IPS DF 19.7 (cell line): Measurements from ENCODE around the gene PARN.
A peak's percentile ranks its signal among the peaks of the same experiment; 100 is the strongest.
"Not testable (repeated sequence)": the region's sequence is repeated elsewhere in the genome, so short reads cannot be mapped to it uniquely, and the experiment has no call there.

Source experiments
- DNase-seq: peaks from one replicate; pipeline ENCODE4 v3.0.0-alpha.2; 2013; ENCODE audit warnings: low read depth, low spot score

Gene PARN

DNA sequence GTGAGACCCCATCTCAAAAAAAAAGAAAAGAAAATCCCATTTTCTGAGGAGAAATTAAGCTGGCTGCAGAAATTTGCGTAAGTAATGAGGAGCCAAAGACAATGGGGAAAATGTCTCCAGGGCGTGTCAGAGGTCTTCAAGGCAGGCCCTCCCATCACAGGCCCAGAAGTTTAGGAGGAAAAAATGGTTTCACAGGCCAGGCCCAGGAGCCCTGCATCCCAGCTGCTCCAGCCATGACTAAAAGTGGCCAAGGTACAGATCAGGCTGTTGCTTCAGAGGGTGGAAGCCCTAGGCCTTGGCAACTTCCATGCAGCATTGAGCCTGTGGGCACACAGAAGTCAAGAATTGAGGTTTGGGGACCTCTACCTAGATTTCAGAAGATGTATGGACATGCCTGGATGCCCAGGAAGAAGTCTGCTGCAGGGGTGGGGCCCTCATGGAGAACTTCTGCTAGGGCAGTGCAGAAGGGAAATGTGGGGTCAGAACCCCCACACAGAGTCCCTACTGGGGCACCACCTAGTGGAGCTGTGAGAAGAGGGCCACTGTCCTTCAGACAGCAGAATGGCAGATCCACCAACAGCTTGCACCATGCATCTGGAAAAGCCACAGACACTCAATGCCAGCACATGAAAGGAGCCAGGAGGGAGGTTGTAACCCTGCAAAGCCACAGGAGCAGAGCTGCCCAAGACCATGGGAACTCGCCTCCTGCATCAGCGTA lies 55.2 kb downstream of the PARN start:
- DNase-seq = not testable (repeated sequence)

- DNase-seq = no peak
Observed at GRCh38 chr16:14572535-14572934, 57.5 kb downstream of the PARN start.

DNA sequence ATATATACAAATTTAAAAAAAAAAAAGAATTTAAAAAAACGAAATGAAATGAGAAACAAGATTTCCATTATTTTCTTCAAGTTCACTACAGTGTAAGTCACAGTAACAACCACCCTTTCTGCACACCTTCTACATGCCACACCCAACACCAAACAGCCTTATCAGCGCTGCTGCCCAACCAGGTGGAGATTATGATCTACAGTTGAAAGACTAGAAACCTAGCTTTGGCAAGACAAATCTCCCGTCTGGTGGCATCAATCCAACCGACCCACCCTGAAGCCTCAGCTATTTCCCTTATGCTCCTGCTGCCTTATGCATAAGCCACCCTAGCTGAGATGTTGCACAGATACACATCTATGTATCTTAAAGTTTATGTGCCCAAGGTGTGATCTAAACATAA lies 60.8 kb downstream of the PARN start:
- DNase-seq = no peak

DNA sequence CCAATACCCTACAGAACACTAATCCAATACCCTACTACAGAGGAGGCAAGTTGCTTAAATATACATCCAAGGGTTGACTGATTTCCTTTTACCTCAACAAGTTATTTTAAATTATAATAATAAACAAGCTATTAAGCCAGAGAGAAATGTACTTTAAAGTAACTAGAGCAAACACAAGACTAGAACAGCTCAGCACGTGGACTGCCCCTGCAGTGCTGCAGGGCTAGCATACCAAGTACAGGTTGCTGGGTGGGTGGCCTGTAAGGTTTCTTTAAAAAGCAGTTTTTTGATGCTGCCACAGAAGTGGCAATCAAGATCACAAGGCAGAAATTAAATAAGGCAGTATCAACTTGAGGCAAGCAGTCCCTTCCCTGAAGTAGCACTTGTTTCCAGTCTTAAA lies 63.5 kb downstream of the PARN start:
- DNase-seq = no peak

GRCh38 chr16:14565688-14566025 lies 64.4 kb downstream of the PARN start:
- no peak for DNase-seq

DNA sequence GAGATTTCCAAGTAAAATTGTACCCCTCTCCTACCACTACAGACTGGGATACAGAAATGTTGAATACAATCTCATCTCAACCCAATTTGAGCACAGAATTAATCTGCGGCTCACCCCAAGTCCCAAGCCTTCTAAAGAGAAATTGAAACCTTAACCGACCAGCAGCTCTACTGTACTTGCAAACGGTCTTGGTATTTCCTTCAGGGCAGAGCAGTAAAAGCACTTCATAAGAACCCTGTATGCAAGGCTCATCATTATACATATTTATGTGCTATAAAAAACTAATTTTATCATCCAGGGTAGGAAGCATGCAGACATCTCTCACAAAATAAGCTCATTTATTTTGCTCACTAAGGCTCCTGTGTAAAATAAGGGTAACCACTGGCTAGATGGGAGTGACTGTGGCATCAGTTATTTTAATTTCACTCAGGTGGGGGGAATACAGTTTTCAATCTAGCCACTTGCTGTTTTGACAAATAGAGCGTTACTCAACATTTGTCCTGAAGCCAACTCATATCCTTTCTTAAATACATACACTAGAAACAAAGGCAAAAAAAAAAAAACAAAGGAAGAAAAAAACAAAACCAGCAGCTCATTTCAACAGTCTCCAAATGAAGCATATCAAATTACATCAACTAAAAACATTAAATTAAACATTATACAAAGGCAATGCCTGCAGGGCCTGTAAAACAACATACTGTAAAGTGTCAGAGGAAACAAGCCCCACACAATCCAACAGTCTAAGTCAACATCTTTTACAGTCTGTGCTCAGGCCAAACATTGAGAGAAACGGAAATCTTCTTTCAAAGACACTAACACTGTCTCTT lies 65.0 kb downstream of the PARN start:
- no peak for DNase-seq

GRCh38 chr16:14564323-14564722 lies 65.7 kb downstream of the PARN start:
- DNase-seq = no peak

GRCh38 chr16:14562691-14563491 lies 67.2 kb downstream of the PARN start:
- DNase-seq = no peak

DNA sequence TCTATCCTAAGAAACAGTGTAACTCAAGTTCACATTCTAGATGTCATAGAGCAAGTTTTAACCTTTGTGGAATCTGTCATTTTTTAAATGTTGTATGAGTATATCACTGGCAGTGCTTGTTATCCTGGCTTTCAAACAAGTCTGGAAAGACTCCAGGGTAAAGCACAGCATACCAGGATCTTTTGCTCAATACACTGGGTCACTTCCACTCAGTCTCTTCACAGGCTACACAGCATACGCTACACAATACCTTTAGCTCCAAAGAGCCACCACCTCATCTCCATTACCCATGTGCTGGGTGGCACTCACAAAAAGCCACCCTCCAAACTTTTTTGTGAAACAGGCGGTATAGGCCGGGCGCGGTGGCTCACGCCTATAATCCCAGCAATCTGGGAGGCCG lies 69.5 kb downstream of the PARN start:
- no peak for DNase-seq

GRCh38 chr16:14559809-14560241 lies 70.2 kb downstream of the PARN start:
- DNase-seq = no peak

DNA sequence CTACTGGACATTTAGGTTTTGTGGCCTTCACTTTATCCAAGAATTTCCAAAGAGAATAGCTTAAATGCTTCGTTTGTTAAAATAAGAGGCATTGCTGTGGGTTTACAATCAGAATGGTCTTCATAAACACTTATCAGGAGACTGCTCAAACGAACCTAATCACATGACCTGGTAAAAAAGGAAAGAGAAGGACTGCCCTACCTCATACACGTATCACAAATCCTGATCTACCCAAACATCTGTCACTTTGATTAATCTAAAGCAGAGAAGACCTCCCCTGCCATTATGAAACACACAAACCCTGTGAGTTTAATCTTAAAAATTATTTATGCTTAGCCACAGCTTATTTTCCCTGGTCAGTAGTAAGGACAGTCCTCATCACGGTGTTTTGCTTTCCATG lies 76.6 kb downstream of the PARN start:
- DNase-seq = no peak

DNA sequence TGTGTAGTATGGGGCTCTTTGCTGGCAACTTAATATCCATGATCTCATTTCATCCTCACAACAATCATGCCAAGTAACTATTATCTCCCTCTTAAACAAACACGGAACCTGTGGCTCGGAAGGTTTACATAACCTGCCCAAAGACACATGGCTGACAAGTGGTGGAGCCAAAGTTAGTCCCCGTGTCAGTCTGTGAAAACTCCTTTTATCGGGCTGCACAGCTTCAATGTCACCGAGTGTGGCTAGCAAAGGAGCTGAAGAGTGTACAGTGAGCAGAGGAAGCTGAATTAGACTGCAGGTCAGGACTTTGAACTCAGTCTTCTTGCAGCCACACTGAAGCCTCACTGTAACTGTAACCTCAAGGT lies 80.3 kb downstream of the PARN start:
- no peak for DNase-seq

DNA sequence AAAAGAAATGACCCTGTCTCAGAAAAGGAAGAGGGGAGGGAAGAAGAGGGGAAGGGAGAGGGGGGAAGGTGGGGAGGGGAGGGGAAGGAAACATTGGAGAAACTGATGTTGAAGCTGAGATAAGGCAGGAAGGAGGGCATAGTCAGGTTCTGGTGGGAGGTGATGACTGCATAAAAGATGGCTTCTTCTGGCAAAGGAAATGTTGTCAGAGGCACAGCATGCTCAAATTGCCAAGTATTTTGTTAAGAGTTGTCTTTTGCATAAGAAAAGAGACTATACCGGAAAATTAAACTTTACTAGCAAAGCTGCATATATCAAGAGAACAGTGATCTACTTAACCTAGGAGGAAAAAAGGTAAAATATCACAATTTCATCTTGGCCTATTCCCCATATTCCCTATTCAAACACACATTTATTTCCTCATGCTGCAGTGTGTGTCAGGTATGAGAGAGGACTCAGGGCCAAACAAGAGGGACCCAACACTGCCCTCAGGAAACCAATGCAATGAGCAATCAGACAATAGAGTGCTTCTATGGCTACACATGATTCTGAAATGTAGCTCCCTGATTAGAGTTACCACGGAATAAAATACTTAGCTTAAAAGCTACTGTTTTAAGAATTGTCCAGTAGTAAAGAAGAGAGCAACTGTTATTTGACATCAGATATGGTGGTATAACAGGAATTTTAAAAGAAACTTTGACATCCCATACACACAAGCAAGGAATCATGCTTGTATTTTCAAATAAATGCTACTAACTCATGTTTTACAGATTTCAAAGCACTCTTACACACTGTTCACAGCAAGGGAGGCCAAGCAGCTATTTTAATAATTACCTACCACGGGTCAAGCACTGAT lies 80.9 kb downstream of the PARN start:
- DNase-seq = peak; percentile 15

DNA sequence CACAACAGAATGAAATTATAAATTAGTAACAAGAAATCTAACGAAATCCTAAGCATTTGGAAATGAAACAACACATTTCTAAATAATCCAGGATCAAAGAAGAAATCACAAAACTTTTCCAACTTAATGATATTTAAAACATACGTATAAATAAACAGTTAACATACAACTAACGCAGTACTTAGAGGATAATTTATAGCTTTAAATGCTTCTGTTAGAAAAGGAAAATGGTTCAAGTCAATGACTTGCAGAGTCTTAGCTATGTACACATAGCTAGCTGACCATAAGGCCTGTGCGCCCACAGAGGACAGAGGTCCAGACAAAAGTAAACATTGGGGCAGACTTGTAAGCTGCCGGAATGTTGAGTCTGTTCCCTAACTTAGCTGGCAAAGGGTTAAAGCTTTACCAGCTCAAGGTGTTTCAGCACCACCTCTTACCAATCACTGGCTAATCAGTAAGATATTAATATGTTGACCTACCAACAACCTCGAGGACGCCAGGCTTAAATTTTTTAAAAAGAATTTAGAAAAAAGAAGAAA lies 84.6 kb downstream of the PARN start:
- DNase-seq = no peak

DNA sequence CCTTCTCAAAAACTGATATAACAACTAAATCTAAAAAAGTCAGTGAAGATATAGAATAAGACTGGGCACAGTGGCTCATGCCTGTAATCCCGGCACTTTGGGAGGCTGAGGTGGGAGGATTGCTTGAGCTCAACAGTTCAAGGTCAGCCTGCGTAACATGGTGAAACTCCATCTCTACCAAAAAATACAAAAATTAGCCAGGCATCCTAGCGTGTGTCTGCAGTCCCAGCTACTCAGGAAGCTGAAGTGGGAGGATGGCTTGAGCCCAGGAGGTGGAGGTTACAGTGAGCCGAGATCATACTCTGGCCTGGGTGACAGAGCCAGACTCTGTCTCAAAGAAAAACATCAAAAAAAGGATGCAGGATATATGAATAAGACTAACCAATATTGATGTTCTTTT lies 85.2 kb downstream of the PARN start:
- DNase-seq = not testable (repeated sequence)

DNA sequence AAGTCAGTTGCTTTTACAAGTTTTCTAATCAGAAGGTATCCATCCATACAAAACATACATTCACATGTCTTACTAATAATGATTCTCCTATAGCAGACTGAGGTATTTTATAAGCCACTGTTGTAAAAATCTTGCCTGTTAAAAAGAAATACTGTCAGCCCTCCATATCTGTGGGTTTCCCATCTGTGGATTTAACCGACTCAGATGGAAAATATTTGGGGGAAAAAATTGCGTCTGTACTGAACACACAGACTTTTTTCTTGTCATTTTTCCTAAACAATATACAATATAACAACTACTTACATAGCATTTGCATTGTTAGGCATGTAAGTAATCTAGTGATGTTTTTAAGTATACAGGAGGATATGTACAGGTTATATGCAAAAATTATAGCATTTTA lies 90.4 kb downstream of the PARN start:
- DNase-seq = no peak

GRCh38 chr16:14539156-14539555 lies 90.9 kb downstream of the PARN start:
- DNase-seq = no peak

DNA sequence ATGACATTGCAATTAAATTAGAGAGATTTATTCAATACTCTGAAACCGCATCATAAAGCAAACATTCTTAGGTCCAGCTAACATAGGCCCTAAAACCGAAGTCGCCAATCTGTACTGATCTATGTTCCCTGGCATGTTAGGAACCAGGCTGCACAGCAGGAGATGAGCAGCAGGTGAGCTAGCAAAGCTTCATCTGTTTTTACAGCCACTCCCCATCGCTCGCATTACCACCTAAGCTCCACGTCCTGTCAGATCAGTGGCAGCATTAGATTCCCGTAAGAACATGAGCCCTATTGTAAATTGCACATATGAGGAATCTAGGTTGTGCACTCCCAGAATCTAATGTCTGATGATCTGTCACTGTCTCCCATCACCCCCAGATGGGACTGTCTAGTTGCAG lies 91.5 kb downstream of the PARN start:
- no peak for DNase-seq

DNA sequence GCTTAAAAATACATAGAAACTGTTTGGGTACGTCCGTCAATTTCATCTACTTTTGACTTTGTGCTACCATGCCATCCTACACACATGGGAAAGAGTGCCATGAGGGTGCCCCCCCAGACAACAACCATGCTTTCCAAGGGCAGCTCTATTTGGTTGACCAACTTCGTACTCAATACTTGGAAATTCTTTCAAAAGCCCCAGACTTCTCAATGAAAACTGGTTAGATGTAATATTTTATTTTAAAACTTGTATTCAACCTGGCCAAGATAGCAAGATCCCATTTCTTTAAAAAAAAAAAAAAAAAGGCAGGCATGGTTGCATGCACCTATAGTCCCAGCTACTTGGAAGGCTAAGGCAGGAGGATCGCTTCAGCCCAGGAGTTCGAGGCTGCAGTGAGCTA lies 98.4 kb downstream of the PARN start:
- DNase-seq = no peak

DNA sequence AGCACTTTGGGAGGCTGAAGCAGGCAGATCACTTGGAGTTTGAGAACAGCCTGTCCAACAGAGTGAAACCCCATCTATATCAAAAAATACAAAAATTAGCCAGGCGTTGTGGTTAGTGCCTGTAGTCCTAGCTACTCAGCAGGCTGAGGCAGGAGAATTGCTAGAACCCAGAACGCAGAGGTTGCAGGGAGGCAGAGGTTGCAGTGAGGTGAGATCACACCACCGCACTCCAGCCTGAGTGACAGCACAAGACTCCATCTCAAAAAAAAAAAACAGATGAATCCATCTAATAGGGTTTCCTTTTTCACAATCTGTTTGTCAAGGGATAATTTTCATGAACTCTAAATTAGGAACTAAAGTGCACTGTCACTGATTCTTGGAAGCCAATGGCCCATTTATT lies 99.0 kb downstream of the PARN start:
- no peak for DNase-seq

- no peak for DNase-seq
Observed at GRCh38 chr16:14530046-14530445, 100.0 kb downstream of the PARN start.
